HepG2 (cell line): ENCODE data around the gene DENND4B. TPM values are rescaled to one million over a fixed set of nuclear protein-coding genes. Genes with fewer than 3 reads are reported as not detected.
A peak's percentile ranks its signal among the peaks of the same experiment; 100 is the strongest.

Experiments used
- CBX2 ChIP-seq, 2 experiments: fragments of 200-600 bp in 1 of 2; sonication (generic); formaldehyde crosslinking in 1 of 2; IDR thresholded peaks; 2 replicates each; pipeline versions ENCODE4 v1.7.0 to v1.8.1; 2018 to 2022; ENCODE audit warnings: low read depth in 2 of 2, low read length in 1 of 2, mild to moderate bottlenecking in 1 of 2, missing genetic modification reagents in 1 of 2
- CENPT ChIP-seq: sonication (generic); formaldehyde crosslinking; IDR thresholded peaks from 2 replicates; pipeline ENCODE4 v1.8.0; 2022; ENCODE audit warnings: low read depth, mild to moderate bottlenecking, moderate library complexity, missing genetic modification reagents
- FOSL1 ChIP-seq: sonication (generic); formaldehyde crosslinking; IDR thresholded peaks from 2 replicates; pipeline ENCODE4 v1.9.0; 2021; ENCODE audit warnings: missing genetic modification reagents, borderline replicate concordance
- FOXA1 ChIP-seq, 2 experiments: fragments of 450-650 bp in 1 of 2; sonication (generic) in 1 of 2; formaldehyde crosslinking in 1 of 2; IDR thresholded peaks; 2 replicates each; pipeline versions ENCODE4 v1.4.0 to v1.6.1; 2016 to 2020; ENCODE audit warnings: missing genetic modification reagents in 1 of 2
- HNF4G ChIP-seq, 2 experiments: sonication (generic) in 1 of 2; formaldehyde crosslinking in 1 of 2; IDR thresholded peaks; 2 replicates each; pipeline versions ENCODE4 v1.4.0 to v1.6.1; 2011 to 2020; ENCODE audit warnings: borderline replicate concordance in 2 of 2, low read depth in 2 of 2, mild to moderate bottlenecking in 2 of 2, low read length in 1 of 2, missing genetic modification reagents in 1 of 2, moderate library complexity in 1 of 2
- IRF2 ChIP-seq: IDR thresholded peaks from 2 replicates; pipeline ENCODE4 v1.6.1; 2018; ENCODE audit warnings: missing genetic modification reagents, missing compliant biosample characterization
- MED8 ChIP-seq: sonication (generic); formaldehyde crosslinking; IDR thresholded peaks from 2 replicates; pipeline ENCODE4 v1.8.1; 2023; ENCODE audit warnings: mild to moderate bottlenecking, missing genetic modification reagents; ENCODE audit not compliant: insufficient replicate concordance
- MIER3 ChIP-seq: IDR thresholded peaks from 2 replicates; pipeline ENCODE4 v1.6.1; 2016; ENCODE audit warnings: missing compliant biosample characterization, borderline replicate concordance
- PHB2 ChIP-seq: fragments of 450-650 bp; IDR thresholded peaks from 2 replicates; pipeline ENCODE4 v1.6.1; 2018; ENCODE audit not compliant: partially characterized antibody
- RAD51 ChIP-seq: fragments of 450-650 bp; IDR thresholded peaks from 2 replicates; pipeline ENCODE4 v1.6.1; 2016; ENCODE audit warnings: borderline replicate concordance
- SMAD1 ChIP-seq: sonication (generic); formaldehyde crosslinking; IDR thresholded peaks from 2 replicates; pipeline ENCODE4 v1.4.0; 2020; ENCODE audit warnings: missing genetic modification reagents, low read depth, mild to moderate bottlenecking, borderline replicate concordance
- SOX13 ChIP-seq, 3 experiments: fragments of 450-650 bp in 1 of 3; sonication (generic) in 1 of 3; formaldehyde crosslinking in 1 of 3; IDR thresholded peaks in 2 of 3; conservative IDR thresholded peaks in 1 of 3; 2 replicates each; pipeline versions ENCODE4 v1.5.0 to v1.6.1; 2016 to 2020; ENCODE audit warnings: antibody characterized with exemption in 1 of 3, mild to moderate bottlenecking in 1 of 3, missing compliant biosample characterization in 1 of 3, missing genetic modification reagents in 1 of 3, moderate library complexity in 1 of 3
- SOX5 ChIP-seq: IDR thresholded peaks from 2 replicates; pipeline ENCODE4 v1.6.1; 2016; ENCODE audit warnings: borderline replicate concordance
- SP4 ChIP-seq: sonication (generic); formaldehyde crosslinking; IDR thresholded peaks from 2 replicates; pipeline ENCODE4 v1.8.1; 2023; ENCODE audit warnings: mild to moderate bottlenecking, missing genetic modification reagents
- TERF1 ChIP-seq: sonication (generic); formaldehyde crosslinking; IDR thresholded peaks from 2 replicates; pipeline ENCODE4 v1.8.0; 2022; ENCODE audit warnings: mild to moderate bottlenecking, missing genetic modification reagents, moderate library complexity
- U2AF2 ChIP-seq: fragments of 200-400 bp; formaldehyde crosslinking; IDR thresholded peaks from 2 replicates; pipeline ENCODE4 v1.6.1; 2017; ENCODE audit warnings: low read depth, mild to moderate bottlenecking, low read length
- UBTF ChIP-seq: sonication (generic); formaldehyde crosslinking; IDR thresholded peaks from 2 replicates; pipeline ENCODE4 v1.4.0; 2020; ENCODE audit warnings: mild to moderate bottlenecking, missing genetic modification reagents
- ZNF362 ChIP-seq: sonication (generic); formaldehyde crosslinking; IDR thresholded peaks from 2 replicates; pipeline ENCODE4 v1.4.0; 2020; ENCODE audit warnings: missing genetic modification reagents, mild to moderate bottlenecking, borderline replicate concordance
- ZNF367 ChIP-seq: sonication (generic); formaldehyde crosslinking; IDR thresholded peaks from 2 replicates; pipeline ENCODE4 v1.4.0; 2020; ENCODE audit warnings: missing genetic modification reagents, borderline replicate concordance
- ZNF441 ChIP-seq: sonication (generic); formaldehyde crosslinking; IDR thresholded peaks from 2 replicates; pipeline ENCODE4 v1.7.0; 2021; ENCODE audit warnings: missing genetic modification reagents, borderline replicate concordance
- ZNF569 ChIP-seq: sonication (generic); formaldehyde crosslinking; IDR thresholded peaks from 2 replicates; pipeline ENCODE4 v1.5.0; 2020; ENCODE audit warnings: mild to moderate bottlenecking, missing genetic modification reagents, moderate library complexity, borderline replicate concordance
- ZNF691 ChIP-seq: sonication (generic); formaldehyde crosslinking; IDR thresholded peaks from 2 replicates; pipeline ENCODE4 v1.4.0; 2020; ENCODE audit warnings: missing genetic modification reagents, low read depth, mild to moderate bottlenecking, borderline replicate concordance
- polyA plus RNA-seq, 8 experiments: library from polyadenylated mRNA; depleted of rRNA in 3 of 8; stranded (reverse) in 7 of 8; unstranded in 1 of 8; fragments of >200 nt; fragmentation: Illumina TruSeq in 4 of 8; extraction: Trizol in 4 of 8; gene quantifications; 2 replicates each; pipeline versions ENCODE4 v1.2.1 to v1.2.3, GENCODE V29; 2011 to 2016; ENCODE audit warnings: low read depth in 4 of 8, missing spikeins in 1 of 8, mixed read lengths in 1 of 8; ENCODE audit not compliant: insufficient read depth in 1 of 8
- total RNA-seq, 5 experiments: library from RNA; depleted of rRNA; stranded (reverse); fragments of >200 nt; fragmentation: Illumina TruSeq; extraction: Trizol; gene quantifications; 2 replicates each; pipeline ENCODE4 v1.2.3, GENCODE V29; 2016; ENCODE audit warnings: low read depth in 1 of 5

Gene DENND4B
- total and polyA plus RNA-seq, 2 of the 13 experiments (the other 11 are each of a cell fraction or from before 2014, with no cell fraction given), result 15.1 to 20.3 TPM

GRCh38 chr1:153953859-153954365 lies 7.4 kb upstream of the DENND4B start (continued):
- TF ChIP-seq MIER3 (CRISPR knock-in tag) (peak; percentile 61; the same call in 1 of the 2 replicates), RAD51 (no peak), IRF2 (CRISPR knock-in tag) (0 out of 2 replicates have a peak, but pooled peaks have one; percentile 36), ZNF569 (no peak), U2AF2 (no peak), ZNF441 (CRISPR knock-in tag) (peak; percentile 82), UBTF (CRISPR knock-in tag) (peak; percentile 34), PHB2 (no peak), MED8 (CRISPR knock-in tag) (no peak), TERF1 (CRISPR knock-in tag) (no peak), SOX5 (peak; percentile 54), FOXA1 (IDR thresholded peaks at IDR 0.05) (peak; percentile 70), FOXA1 (CRISPR knock-in tag; IDR thresholded peaks at IDR 0.05) (peak; percentile 97), ZNF367 (CRISPR knock-in tag) (no peak), SP4 (peak; percentile 27; the same call in 1 of the 2 replicates), HNF4G (IDR thresholded peaks at IDR 0.05; ENCODE audit: borderline replicate concordance, low read depth, low read length) (peak; percentile 76), HNF4G (CRISPR knock-in tag; IDR thresholded peaks at IDR 0.05; ENCODE audit: borderline replicate concordance, low read depth) (0 out of 2 replicates have a peak, but pooled peaks have one; percentile 73), ZNF691 (no peak), SMAD1 (no peak), SOX13 (IDR thresholded peaks at IDR 0.05) (no peak), SOX13 (CRISPR knock-in tag; conservative IDR thresholded peaks at IDR 0.05 in 1 of 2, IDR thresholded peaks at IDR 0.05 in 1 of 2) (peak in 1 of 2 experiments; percentile 21; a peak in 1 of 4 replicates), ZNF362 (CRISPR knock-in tag) (no peak), CENPT (CRISPR knock-in tag) (no peak), FOSL1 (CRISPR knock-in tag) (no peak), CBX2 (IDR thresholded peaks at IDR 0.05; ENCODE audit: low read depth, low read length) (no peak), CBX2 (CRISPR knock-in tag; IDR thresholded peaks at IDR 0.05; ENCODE audit: low read depth) (no peak)
